HepG2 (cell line): ENCODE measurements around the gene PTGDS. TPM values are rescaled to one million over a fixed set of nuclear protein-coding genes. Genes with fewer than 3 reads are reported as not detected.

Source experiments
- CHD4 ChIP-seq: fragments of 200-600 bp; sonication (generic); IDR thresholded peaks from 2 replicates; pipeline ENCODE4 v1.7.0; 2017; ENCODE audit warnings: mild to moderate bottlenecking, low read length, borderline replicate concordance
- DMTF1 ChIP-seq: sonication (generic); formaldehyde crosslinking; IDR thresholded peaks from 2 replicates; pipeline ENCODE4 v1.4.0; 2020; ENCODE audit warnings: mild to moderate bottlenecking, missing genetic modification reagents
- DR1 ChIP-seq: sonication (generic); formaldehyde crosslinking; IDR thresholded peaks from 2 replicates; pipeline ENCODE4 v1.8.0; 2021; ENCODE audit warnings: mild to moderate bottlenecking, missing genetic modification reagents, inconsistent platforms
- GFI1 ChIP-seq: sonication (generic); formaldehyde crosslinking; IDR thresholded peaks from 2 replicates; pipeline ENCODE4 v1.5.0; 2020; ENCODE audit warnings: missing genetic modification reagents, mild to moderate bottlenecking, borderline replicate concordance
- HNRNPL ChIP-seq: fragments of 200-400 bp; formaldehyde crosslinking; IDR thresholded peaks from 2 replicates; pipeline ENCODE4 v1.6.1; 2017; ENCODE audit warnings: mild to moderate bottlenecking, low read depth, low read length
- HNRNPUL1 ChIP-seq: fragments of 200-400 bp; formaldehyde crosslinking; IDR thresholded peaks from 2 replicates; pipeline ENCODE4 v1.6.1; 2017; ENCODE audit warnings: low read depth, mild to moderate bottlenecking, low read length, moderate library complexity
- KDM3A ChIP-seq: IDR thresholded peaks from 2 replicates; pipeline ENCODE4 v1.6.1; 2018; ENCODE audit warnings: low read depth, missing compliant biosample characterization
- MAF1 ChIP-seq: sonication (generic); formaldehyde crosslinking; IDR thresholded peaks from 2 replicates; pipeline ENCODE4 v1.5.0; 2020; ENCODE audit warnings: missing genetic modification reagents, borderline replicate concordance
- MIXL1 ChIP-seq: IDR thresholded peaks from 2 replicates; pipeline ENCODE4 v1.6.1; 2016
- NCOR1 ChIP-seq: fragments of 200-600 bp; sonication (generic); IDR thresholded peaks from 2 replicates; pipeline ENCODE4 v1.7.0; 2017; ENCODE audit warnings: antibody characterized with exemption, low read length, borderline replicate concordance
- SP2 ChIP-seq: sonication (generic); formaldehyde crosslinking; IDR thresholded peaks from 2 replicates; pipeline ENCODE4 v1.5.1; 2020; ENCODE audit warnings: mild to moderate bottlenecking, missing genetic modification reagents
- XBP1 ChIP-seq: sonication (generic); formaldehyde crosslinking; IDR thresholded peaks from 2 replicates; pipeline ENCODE4 v1.5.0; 2020; ENCODE audit warnings: missing genetic modification reagents
- ZNF124 ChIP-seq: sonication (generic); formaldehyde crosslinking; IDR thresholded peaks from 2 replicates; pipeline ENCODE4 v1.4.0; 2020; ENCODE audit warnings: missing genetic modification reagents
- ZNF317 ChIP-seq: sonication (generic); formaldehyde crosslinking; IDR thresholded peaks from 2 replicates; pipeline ENCODE4 v1.5.0; 2020; ENCODE audit warnings: mild to moderate bottlenecking, missing genetic modification reagents
- ZNF441 ChIP-seq: sonication (generic); formaldehyde crosslinking; IDR thresholded peaks from 2 replicates; pipeline ENCODE4 v1.7.0; 2021; ENCODE audit warnings: missing genetic modification reagents, borderline replicate concordance
- ZNF547 ChIP-seq: sonication (generic); formaldehyde crosslinking; IDR thresholded peaks from 2 replicates; pipeline ENCODE4 v1.5.1; 2020; ENCODE audit warnings: mild to moderate bottlenecking, missing genetic modification reagents
- ZNF746 ChIP-seq: sonication (generic); formaldehyde crosslinking; IDR thresholded peaks from 2 replicates; pipeline ENCODE4 v1.8.0; 2022; ENCODE audit warnings: mild to moderate bottlenecking, missing genetic modification reagents
- polyA plus RNA-seq, 8 experiments: library from polyadenylated mRNA; depleted of rRNA in 3 of 8; stranded (reverse) in 7 of 8; unstranded in 1 of 8; fragments of >200 nt; fragmentation: Illumina TruSeq in 4 of 8; extraction: Trizol in 4 of 8; gene quantifications; 2 replicates each; pipeline versions ENCODE4 v1.2.1 to v1.2.3, GENCODE V29; 2011 to 2016; ENCODE audit warnings: low read depth in 4 of 8, missing spikeins in 1 of 8, mixed read lengths in 1 of 8; ENCODE audit not compliant: insufficient read depth in 1 of 8
- total RNA-seq, 5 experiments: library from RNA; depleted of rRNA; stranded (reverse); fragments of >200 nt; fragmentation: Illumina TruSeq; extraction: Trizol; gene quantifications; 2 replicates each; pipeline ENCODE4 v1.2.3, GENCODE V29; 2016; ENCODE audit warnings: low read depth in 1 of 5
- TF ChIP-seq, protein P1 (sequence below): IDR thresholded peaks from 2 replicates; pipeline ENCODE4 v1.6.1; 2016; ENCODE audit warnings: missing compliant biosample characterization, missing genetic modification reagents, borderline replicate concordance
- TF ChIP-seq, protein P2 (sequence below): sonication (generic); formaldehyde crosslinking; conservative IDR thresholded peaks from 2 replicates; pipeline ENCODE4 v1.4.0; 2020; ENCODE audit warnings: missing genetic modification reagents
- TF ChIP-seq, protein P3 (sequence below): sonication (generic); formaldehyde crosslinking; IDR thresholded peaks from 2 replicates; pipeline ENCODE4 v1.8.0; 2022; ENCODE audit warnings: missing genetic modification reagents, low read depth, mild to moderate bottlenecking, borderline replicate concordance
- TF ChIP-seq, protein P4 (sequence below): IDR thresholded peaks from 2 replicates; pipeline ENCODE4 v1.6.1; 2012; ENCODE audit warnings: low read length, improper control_type of control experiment

Gene PTGDS
- total and polyA plus RNA-seq, 2 of the 13 experiments (the other 11 are each of a cell fraction or from before 2014, with no cell fraction given): 0.33 to 0.50 TPM

- TF ChIP-seq, protein P1, sequence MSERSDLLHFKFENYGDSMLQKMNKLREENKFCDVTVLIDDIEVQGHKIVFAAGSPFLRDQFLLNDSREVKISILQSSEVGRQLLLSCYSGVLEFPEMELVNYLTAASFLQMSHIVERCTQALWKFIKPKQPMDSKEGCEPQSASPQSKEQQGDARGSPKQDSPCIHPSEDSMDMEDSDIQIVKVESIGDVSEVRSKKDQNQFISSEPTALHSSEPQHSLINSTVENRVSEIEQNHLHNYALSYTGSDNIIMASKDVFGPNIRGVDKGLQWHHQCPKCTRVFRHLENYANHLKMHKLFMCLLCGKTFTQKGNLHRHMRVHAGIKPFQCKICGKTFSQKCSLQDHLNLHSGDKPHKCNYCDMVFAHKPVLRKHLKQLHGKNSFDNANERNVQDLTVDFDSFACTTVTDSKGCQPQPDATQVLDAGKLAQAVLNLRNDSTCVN: no peak
- TF ChIP-seq XBP1 (CRISPR knock-in tag) (no peak), MAF1 (CRISPR knock-in tag) (0 out of 2 replicates have a peak, but pooled peaks have one; percentile 40), ZNF317 (no peak), ZNF441 (CRISPR knock-in tag) (peak; percentile 46; the same call in 1 of the 2 replicates), HNRNPL (peak; percentile 64; the same call in 1 of the 2 replicates), DMTF1 (CRISPR knock-in tag) (no peak), ZNF547 (CRISPR knock-in tag) (peak; percentile 73), KDM3A (no peak), GFI1 (no peak), CHD4 (no peak), DR1 (peak; percentile 90), SP2 (CRISPR knock-in tag) (peak; percentile 29; the same call in 1 of the 2 replicates), ZNF746 (CRISPR knock-in tag) (no peak), HNRNPUL1 (no peak), ZNF124 (no peak), MIXL1 (no peak), NCOR1 (no peak; the same call in 1 of the 2 replicates)
- TF ChIP-seq, protein P2, sequence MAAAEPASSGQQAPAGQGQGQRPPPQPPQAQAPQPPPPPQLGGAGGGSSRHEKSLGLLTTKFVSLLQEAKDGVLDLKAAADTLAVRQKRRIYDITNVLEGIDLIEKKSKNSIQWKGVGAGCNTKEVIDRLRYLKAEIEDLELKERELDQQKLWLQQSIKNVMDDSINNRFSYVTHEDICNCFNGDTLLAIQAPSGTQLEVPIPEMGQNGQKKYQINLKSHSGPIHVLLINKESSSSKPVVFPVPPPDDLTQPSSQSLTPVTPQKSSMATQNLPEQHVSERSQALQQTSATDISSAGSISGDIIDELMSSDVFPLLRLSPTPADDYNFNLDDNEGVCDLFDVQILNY (CRISPR knock-in tag): no peak
- TF ChIP-seq, protein P3, sequence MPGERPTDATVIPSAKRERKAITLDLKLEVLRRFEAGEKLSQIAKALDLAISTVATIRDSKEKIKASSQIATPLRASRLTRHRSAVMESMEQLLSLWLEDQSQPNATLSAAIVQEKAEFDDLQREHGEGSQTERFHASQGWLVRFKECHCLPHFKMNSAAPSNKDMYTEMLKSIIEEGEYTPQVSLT (CRISPR knock-in tag): no peak; the same call in 1 of the 2 replicates
- TF ChIP-seq, protein P4, sequence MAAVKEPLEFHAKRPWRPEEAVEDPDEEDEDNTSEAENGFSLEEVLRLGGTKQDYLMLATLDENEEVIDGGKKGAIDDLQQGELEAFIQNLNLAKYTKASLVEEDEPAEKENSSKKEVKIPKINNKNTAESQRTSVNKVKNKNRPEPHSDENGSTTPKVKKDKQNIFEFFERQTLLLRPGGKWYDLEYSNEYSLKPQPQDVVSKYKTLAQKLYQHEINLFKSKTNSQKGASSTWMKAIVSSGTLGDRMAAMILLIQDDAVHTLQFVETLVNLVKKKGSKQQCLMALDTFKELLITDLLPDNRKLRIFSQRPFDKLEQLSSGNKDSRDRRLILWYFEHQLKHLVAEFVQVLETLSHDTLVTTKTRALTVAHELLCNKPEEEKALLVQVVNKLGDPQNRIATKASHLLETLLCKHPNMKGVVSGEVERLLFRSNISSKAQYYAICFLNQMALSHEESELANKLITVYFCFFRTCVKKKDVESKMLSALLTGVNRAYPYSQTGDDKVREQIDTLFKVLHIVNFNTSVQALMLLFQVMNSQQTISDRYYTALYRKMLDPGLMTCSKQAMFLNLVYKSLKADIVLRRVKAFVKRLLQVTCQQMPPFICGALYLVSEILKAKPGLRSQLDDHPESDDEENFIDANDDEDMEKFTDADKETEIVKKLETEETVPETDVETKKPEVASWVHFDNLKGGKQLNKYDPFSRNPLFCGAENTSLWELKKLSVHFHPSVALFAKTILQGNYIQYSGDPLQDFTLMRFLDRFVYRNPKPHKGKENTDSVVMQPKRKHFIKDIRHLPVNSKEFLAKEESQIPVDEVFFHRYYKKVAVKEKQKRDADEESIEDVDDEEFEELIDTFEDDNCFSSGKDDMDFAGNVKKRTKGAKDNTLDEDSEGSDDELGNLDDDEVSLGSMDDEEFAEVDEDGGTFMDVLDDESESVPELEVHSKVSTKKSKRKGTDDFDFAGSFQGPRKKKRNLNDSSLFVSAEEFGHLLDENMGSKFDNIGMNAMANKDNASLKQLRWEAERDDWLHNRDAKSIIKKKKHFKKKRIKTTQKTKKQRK: no peak
Measured at GRCh38 chr9:136949817-136950655, 27.3 kb upstream of the PTGDS start (continued).
